Activated naive CD4-positive, alpha-beta T cell (primary cell): ENCODE results near the gene PCCA.
"Not testable (repeated sequence)": the region's sequence is repeated elsewhere in the genome, so short reads cannot be mapped to it uniquely, and the experiment has no call there.

ENCODE experiments used
- DNase-seq, 4 experiments: peaks; one replicate each; lab custom pipeline; 2025; lab: John Stamatoyannopoulos, UW

Gene PCCA

GRCh38 chr13:100362781-100363180 is 273.9 kb downstream of the PCCA start:
- no peak for DNase-seq

- no peak for DNase-seq
Measured at GRCh38 chr13:100363285-100363711, 274.4 kb downstream of the PCCA start.

- no peak for DNase-seq
Measured at GRCh38 chr13:100363874-100364273, 275.0 kb downstream of the PCCA start.

DNA sequence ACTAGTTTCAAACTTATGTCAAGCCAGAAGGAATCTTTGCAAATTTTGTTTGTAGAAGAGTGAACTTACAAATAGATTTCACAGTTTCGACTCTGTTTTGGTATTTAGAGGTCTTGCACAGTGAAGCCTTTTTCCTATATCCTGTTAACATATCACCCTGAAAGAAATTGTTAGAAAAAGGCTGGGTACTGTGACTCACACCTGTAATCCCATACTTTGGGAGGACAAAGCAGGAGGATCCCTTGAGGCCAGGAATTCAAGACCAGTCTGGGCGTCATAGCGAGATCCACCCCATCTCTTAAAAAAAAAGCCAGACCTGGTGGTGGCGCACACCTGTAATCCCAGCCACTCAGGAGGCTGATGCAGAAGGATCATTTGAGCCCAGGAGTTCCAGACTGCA is 275.7 kb downstream of the PCCA start:
- no peak for DNase-seq

GRCh38 chr13:100365680-100366079 is 276.8 kb downstream of the PCCA start:
- no peak for DNase-seq

GRCh38 chr13:100378533-100378932 is 289.6 kb downstream of the PCCA start:
- DNase-seq = no peak

DNA sequence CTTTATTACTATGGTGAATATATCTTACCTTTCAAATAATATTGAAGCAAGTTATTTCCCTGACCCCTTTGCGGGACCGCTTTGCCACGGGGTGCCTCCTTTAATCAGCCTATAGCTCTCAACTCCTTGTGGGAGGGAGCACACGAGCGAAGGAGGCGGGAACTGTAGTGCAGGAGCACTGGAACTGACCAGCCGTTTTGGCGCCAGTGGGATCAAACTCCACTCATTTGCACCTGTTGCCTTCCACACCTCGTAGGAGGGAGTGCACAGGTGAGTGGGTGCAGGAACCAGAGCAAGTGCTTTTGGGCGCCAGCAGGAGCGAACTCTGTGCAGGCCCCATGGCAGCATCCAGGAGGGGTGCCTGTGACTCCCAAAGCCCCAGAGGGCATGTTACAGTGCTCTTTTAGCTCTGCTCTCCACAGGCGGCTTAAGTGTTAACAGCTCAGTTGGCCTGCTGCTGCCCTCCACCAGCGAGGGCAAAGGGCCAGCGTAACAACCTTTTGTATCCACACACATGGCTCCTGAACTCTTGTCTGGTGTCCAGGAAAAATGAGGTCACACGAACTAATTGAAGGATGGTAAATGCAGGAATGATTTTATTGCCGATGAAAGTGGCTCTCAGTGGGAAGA is 292.8 kb downstream of the PCCA start:
- no peak for DNase-seq

GRCh38 chr13:100382785-100383184 is 293.9 kb downstream of the PCCA start:
- DNase-seq = no peak

DNA sequence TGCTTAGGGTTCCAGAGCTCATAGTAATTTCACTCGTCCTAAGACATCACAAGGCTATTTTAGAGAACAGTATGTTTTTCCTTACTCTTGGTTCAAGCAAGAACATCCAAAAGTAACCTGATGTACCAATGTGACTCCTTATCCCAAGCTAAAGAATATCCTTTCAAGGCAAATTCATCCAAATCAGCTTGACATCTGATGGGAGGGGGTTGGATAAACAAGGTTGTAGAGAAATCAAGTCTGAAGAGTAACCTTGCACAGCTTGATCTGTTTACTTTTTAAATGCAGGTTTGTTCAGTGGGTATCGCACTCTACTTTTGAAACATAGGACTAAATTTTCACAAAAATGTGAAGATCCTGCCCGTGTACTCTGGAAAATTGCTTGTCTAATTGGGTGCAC is 298.5 kb downstream of the PCCA start:
- no peak for DNase-seq

DNA sequence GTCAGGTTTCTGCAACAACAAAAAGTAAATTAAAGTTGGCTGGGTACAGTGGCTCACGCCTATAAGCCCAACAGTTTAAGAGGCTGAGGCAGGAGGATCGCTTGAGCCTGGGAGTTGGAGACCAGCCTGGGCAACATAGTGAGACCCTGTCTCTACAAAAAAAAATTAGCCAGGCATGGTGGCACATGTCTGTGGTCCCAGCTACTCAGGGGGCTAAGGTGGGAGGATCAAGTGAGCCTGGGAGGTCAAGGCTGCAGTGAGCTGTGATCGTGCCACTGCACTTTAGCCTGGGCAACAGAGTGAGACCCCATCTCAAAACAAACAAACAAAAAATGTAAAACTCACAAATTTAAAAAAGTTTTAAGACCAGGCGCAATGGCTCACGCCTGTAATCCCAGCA is 299.3 kb downstream of the PCCA start:
- DNase-seq = not testable (repeated sequence)

DNA sequence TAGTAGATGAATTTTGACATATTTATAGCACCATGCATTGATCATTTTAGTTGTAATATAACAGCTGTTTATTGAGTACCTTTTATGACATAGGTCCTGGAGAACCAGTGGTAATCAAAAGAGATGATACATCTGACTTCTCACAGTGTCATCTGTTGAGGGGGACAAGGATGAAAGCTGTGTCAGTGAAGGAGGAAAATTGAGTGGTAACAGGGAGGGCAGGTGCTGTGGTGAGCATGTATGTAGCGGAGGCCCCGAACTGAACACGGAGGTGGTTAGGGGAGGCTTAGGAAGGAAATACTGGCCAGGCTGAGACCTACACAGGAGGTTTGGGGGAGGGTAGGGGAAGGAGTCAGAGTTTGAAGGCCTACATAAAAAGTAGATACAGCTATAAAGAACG is 300.0 kb downstream of the PCCA start:
- DNase-seq = no peak

DNA sequence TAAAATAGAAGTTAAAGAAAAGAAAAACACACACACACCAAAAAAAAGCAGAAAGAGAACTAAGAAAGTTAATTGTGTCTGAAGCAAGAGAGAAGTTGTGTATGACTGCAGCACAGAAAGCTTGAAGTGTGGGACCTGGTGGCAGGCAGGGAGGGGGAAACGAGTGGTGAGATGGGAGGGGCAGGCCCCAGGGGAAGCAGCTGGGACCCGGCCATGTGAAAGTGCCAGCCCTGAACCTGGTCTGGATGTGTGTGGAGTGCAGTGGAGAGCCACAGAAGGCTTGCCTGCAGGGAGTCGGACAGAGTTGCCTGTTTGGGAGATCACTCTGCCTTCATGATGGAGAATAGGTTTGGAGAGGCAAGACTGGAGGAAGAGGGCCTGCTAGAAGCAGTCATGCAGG is 300.7 kb downstream of the PCCA start:
- no peak for DNase-seq

DNA sequence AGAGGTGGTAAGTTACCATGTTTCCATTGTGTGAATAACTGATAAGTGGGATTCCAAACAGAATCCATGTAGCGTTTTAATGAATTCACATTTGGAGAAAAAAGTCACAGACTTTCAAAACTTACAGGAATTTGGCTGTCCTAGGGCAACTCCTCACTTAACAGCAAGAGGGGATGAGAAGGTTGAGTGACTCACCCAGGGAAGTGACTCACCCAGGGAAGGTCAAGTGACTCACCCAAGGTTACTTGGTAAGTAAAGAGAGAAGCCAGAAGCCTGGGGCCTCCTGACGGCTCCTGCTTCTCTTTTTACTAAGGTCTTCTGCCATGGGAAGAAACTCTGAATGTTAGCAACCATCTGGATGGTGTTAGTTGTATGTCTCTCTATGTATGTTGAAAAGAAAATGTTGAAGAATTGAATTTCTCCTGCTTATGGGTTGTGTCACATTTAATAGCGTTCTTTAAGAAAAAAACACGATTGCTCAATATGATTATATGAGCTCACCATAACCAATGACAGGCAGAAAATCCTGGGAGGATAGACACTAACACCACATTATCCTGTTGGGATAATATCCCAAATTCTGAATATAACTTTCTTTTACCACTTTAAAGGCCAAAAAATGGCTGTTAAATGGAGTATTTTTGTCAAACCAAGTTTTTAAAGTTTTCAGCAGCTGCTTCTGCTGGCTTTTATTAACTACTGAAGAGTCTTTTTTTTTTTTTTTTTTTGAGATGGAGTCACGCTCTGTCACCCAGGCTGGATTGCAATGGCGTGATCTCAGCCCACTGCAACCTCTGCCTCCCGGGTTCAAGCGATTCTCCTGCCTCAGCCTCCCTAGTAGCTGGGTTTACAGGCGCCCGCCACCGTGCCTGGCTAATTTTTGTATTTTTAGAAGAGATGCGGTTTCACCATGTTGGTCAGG is 304.1 kb downstream of the PCCA start:
- peak in 2 of 4 experiments; percentile 1 to 17 for DNase-seq

- no peak for DNase-seq
Measured at GRCh38 chr13:100394005-100394695, 305.3 kb downstream of the PCCA start.

- DNase-seq = no peak
Measured at GRCh38 chr13:100395698-100396373, 306.9 kb downstream of the PCCA start.

DNA sequence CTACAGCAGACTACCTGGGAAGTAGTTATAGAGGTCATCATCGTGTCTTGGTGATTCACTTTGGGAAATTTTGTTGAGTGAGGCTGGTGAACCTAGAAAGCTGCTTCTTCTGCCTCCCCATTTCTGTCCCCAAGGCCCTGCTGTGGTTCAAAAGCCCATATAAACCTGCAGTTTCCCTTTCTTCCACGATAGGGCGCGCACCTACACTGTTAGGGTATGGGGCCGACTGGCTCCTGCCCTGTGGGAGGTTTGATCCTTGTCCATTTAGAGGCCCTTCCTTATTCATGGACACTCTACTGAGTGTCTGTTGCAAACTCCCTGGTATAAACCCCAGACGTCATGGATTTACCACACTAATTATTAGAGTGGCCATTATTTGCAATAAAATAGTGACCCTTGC is 307.9 kb downstream of the PCCA start:
- no peak for DNase-seq

DNA sequence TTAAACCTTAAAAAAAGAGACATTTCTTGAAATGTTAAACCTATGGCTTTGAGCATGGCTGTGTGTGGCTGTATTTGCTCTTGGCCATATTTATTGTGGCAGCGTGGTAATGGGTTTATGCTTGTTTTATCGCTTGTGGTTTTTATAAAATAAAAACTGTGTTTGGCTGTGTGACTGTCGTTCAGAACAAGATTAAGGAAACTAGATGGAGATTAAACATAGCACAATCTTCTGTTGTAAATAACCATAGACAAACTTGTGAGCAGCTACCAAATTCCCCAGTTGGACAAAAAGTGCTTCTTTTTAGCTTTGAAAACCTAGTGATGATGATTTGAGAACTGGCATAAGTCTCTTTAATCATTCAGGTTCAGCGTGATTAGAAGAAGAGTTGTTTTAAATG is 308.7 kb downstream of the PCCA start:
- no peak for DNase-seq

DNA sequence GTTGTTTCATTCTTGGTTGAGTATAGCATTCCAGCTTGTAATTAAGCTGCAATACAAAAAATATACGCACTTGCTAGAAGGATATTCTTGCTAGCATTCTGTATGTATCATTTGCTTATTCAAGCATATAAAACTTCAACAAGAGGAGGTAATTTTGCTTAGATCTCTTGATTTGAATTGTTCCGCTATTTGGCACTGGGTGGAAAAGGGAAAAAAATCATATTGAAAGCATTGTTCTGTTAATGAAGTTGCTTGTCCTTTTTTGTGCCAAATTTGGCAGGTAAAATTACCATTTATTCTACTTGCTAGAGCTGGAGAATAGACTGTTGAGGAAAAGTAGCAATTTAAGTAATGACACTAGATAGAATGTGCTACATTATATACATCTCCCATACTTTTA is 309.5 kb downstream of the PCCA start:
- DNase-seq = no peak

DNA sequence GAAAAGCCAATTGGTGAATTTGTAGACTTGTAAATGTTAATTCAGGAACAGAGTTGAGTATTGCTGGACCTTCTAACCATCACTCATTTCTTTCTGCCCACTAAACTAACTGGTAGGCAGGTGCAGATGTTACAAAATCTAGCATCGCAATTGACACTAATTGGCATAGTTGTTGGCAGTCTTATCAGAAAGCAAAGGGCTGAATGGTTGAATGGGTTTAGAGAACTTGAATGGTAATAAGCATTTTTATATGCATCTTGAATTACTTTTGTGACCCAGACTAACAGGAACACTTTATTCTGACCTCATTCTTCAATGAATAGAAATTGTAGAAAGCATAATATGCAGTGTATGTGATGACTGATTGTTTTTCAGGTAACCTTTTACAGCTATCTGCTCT is 310.6 kb downstream of the PCCA start:
- no peak for DNase-seq

- DNase-seq = no peak
Measured at GRCh38 chr13:100403675-100404074, 314.8 kb downstream of the PCCA start.

GRCh38 chr13:100409132-100409531 is 320.2 kb downstream of the PCCA start:
- no peak for DNase-seq

DNA sequence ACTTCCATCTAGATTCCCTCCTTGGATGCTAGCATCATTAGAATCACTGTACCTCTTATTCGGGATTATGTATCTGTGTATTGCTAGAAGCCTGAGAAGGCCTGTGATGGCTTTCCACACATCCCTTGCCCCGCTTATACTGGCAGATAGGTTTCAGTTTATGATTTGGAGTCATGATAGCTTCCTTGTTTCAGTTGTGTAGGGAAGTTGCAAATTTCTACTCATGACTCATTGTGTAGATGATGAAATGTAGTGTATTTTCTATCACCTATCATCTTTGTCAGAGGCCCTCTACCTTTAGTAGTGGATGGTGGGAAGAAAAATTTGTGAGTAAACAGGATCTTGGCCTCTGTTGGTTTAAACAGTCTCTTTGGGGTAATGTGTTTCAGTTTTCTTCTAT is 334.5 kb downstream of the PCCA start:
- no peak for DNase-seq
